ENCODE data around the gene NCBP3.

GRCh38 chr17:3879186-3879585 lies 33.1 kb upstream of the NCBP3 start:
- TF ChIP-seq CTCF (IDR thresholded peaks at IDR 0.05; ENCODE audit: low read length) (no peak), EZH2 (IDR thresholded peaks at IDR 0.05; ENCODE audit: borderline replicate concordance, low read length) (no peak)

Data from OCI-LY1 (cell line).